Bronchial epithelial cell (primary cell): Measurements from ENCODE around the gene FARP1. TPM values are rescaled to one million over a fixed set of nuclear protein-coding genes. Genes with fewer than 3 reads are reported as not detected.

ENCODE experiments used
- DNase-seq: peaks from one replicate; pipeline ENCODE4 v3.0.0-alpha.2; 2010; ENCODE audit warnings: low read depth
- FAIRE-seq: peaks from 2 replicates; lab custom pipeline; 2011; peaks lifted over from hg19 to GRCh38; lab: Jason Lieb, UNC
- H3K27me3 ChIP-seq: 2 replicates; pipeline ENCODE4 v1.5.1; 2011; ENCODE audit warnings: low read length; ENCODE audit not compliant: control insufficient read depth, insufficient read depth
- H3K36me3 ChIP-seq: 2 replicates; pipeline ENCODE4 v1.5.1; 2011; ENCODE audit warnings: low read length; ENCODE audit not compliant: control insufficient read depth, insufficient read depth
- H3K4me3 ChIP-seq: 2 replicates; pipeline ENCODE4 v1.5.1; 2011; ENCODE audit warnings: mild to moderate bottlenecking, low read depth, low read length, control low read depth
- total RNA-seq: library from RNA; depleted of rRNA; stranded (reverse); fragments of >200 nt; gene quantifications from 2 replicates; pipeline ENCODE4 v1.2.1, GENCODE V29; 2014
- TF ChIP-seq, protein P1 (sequence below): IDR thresholded peaks from 2 replicates; pipeline ENCODE4 v1.5.1; 2011; ENCODE audit warnings: mild to moderate bottlenecking, moderate library complexity, low read length, control low read depth, inconsistent platforms; ENCODE audit not compliant: insufficient read depth, severe bottlenecking

The FARP1 gene
- total RNA-seq, 1 donor from 2014 or later: 11.1 TPM

DNA sequence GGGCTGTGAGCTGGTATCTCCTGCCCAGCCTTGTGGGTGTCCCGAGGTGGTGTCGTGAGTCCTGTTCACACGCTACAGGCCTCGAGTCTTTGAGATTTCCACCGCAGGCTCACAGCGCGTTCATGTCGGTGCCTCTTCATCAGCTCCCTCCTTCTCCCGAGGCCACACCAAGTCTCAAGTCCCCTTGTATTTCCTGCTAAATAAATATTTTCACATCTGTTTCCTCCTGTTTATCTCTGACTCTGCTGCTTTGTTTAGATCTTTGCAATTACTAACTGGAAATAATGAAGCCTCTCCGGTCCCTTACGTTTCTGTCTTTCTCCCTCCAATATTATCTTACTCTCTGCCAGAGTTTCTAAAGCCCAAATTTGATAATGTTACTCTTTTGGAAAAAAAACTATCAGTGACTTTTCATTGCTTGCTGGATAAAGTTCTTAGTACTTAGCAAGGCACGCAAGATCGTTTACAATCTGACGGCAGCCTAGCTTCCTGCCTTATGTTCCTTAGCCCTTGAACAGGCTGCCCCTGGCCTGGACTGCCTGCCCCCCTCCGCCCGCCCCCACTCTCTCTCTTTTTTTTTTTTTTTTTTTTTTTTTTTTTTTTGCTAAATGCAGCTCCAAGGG is 164.7 kb downstream of the FARP1 start:
- TF ChIP-seq, protein P1, sequence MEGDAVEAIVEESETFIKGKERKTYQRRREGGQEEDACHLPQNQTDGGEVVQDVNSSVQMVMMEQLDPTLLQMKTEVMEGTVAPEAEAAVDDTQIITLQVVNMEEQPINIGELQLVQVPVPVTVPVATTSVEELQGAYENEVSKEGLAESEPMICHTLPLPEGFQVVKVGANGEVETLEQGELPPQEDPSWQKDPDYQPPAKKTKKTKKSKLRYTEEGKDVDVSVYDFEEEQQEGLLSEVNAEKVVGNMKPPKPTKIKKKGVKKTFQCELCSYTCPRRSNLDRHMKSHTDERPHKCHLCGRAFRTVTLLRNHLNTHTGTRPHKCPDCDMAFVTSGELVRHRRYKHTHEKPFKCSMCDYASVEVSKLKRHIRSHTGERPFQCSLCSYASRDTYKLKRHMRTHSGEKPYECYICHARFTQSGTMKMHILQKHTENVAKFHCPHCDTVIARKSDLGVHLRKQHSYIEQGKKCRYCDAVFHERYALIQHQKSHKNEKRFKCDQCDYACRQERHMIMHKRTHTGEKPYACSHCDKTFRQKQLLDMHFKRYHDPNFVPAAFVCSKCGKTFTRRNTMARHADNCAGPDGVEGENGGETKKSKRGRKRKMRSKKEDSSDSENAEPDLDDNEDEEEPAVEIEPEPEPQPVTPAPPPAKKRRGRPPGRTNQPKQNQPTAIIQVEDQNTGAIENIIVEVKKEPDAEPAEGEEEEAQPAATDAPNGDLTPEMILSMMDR: no peak
- Histone ChIP-seq H3K4me3 (no peak overlapping the region), H3K27me3 (no peaks in the 10 kb centered on the region), H3K36me3 (no peaks in the 10 kb centered on the region)
- DNase-seq (no peak), FAIRE-seq (no peak)

DNA sequence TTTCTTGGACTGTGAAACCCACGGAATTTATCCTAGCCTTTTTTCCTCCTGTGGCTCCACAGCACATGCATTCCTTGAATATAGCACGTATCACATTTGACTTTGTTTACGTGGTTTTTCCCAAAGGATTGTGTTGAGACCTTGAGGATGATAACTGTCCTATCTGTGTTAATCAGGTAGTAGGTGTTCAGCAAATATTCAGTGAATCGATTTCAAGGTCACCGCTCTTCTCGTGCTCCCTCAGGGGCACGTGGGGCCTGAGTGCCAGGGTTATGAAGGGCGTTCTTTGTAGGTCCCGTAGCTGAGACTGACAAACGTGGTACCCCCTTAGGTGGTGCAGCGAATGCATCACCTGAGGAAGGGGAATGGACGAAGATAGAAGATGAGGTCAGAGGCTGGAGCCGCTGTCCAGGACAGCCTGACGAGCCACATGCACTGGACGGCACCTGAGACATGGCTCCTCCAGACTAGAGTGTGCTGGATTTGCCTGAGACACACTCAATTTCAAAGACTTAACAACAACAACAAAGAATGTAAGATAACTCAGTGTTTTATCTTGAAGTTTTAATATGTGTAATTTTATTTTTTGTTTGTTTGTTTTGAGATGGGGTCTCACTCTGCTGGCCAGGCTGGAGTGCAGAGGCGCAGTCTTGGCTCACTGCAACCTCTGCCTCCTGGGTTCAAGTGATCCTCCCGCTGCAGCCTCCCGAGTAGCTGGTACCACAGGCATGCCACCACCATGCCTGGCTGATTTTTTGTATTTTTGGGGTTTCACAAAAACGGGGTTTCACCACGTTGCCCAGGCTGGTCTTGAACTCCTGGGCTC is 165.4 kb downstream of the FARP1 start:
- DNase-seq: no peak
- Histone ChIP-seq H3K4me3 (no peak overlapping the region), H3K36me3 (no peaks in the 10 kb centered on the region), H3K27me3 (no peaks in the 10 kb centered on the region)
- TF ChIP-seq, protein P1: no peak
- peak; percentile 76 for FAIRE-seq

DNA sequence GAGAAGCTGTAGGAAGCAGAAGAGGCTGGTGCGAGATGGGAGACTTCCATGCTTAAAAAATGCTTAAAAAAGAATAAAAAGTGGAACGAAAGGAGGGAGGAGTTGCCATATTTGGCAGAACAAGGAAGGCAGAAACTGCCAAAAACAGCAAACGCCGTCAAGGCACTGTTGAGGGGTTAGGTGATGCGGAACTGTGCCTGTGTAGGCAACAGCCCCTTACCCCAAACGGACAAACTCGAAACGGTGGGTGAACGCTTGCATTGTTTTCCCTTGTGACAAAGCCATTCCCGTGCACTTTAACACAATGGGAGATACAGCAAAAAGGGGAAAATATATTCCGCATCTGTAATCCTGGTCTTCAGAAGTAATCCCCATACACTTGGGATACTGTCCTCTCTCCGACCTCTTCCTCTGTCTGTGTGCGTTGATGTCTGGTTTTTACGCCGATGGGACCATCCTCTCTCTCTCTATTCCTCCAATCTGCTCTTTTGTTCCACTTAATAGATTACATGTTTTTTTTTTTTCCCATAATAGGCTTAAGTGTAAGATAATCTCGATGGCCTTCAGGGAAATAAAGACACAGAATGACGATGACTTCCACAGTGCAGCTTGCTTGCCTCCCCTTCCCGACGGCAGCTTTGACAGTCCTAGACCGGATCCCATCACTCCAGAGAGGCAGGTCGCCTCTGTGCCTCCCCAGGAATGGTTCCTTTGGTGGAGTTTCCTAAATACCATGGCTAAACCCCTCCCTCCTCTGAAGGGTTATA is 166.9 kb downstream of the FARP1 start:
- H3K36me3 ChIP-seq: no peaks in the 10 kb centered on the region

DNA sequence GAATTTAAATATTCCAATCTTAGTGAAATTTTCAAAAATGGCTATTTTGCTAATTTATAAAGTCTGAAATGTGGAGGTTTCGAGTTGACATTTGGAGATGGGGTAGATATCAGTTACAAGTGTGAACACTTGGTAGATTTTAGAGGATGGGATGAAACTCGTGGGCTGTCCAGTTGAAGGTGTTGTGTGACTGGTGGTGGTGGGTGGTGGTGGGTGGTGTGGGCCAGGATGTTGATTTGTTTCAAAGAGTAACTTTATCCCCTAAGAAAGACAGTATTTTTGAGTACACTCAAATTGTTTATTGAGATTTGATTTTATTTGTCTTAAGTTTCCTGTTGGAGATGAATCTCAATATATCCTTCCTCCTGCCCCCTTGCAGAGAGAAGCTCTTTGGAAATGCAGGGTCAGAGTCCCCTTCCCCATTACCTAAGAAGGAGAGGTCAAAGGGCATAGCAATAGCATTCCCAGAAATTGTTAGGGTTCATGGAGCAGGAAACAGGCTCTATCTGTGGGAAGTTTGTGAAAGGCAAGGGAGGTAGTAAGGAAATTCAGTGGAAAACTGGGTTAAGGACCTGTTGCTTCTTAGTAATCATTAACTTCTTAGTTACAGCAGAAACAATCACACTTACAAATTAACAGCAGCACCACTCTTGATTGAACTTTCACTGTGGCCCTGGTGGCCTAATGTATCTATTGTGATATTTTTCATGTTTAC is 167.7 kb downstream of the FARP1 start:
- no peaks in the 10 kb centered on the region for H3K36me3 ChIP-seq
- no peaks in the 10 kb centered on the region for H3K27me3 ChIP-seq
- H3K4me3 ChIP-seq: no peak overlapping the region
- FAIRE-seq (no peak), DNase-seq (no peak)
- TF ChIP-seq, protein P1: no peak

More for the DNA sequence above, 166.9 kb downstream of the FARP1 start:
- TF ChIP-seq, protein P1: no peak
- Histone ChIP-seq H3K27me3 (no peaks in the 10 kb centered on the region), H3K4me3 (no peak overlapping the region)
- FAIRE-seq: no peak
- no peak for DNase-seq

DNA sequence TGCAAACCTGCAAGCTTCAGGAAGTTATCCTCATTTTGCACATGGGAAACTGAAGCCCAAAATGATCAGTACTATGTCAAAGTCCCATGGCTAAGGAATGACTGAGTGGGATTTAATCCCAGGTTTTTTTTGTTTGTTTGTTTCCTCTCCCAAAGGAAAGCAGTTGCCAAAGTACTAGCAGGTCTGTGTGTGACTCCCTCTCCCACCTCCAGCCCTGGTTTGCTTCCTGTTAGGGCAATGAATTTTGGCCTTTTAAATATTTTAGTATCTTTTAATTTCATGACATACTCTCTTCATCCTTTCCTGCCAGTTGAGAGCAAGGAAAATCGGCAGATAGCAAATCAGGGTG is 168.3 kb downstream of the FARP1 start:
- Histone ChIP-seq H3K27me3 (no peaks in the 10 kb centered on the region), H3K36me3 (no peaks in the 10 kb centered on the region), H3K4me3 (no peak overlapping the region)
- FAIRE-seq (no peak), DNase-seq (no peak)
- TF ChIP-seq, protein P1: no peak
